GM21717 (cell line): Measurements from ENCODE around the gene SYNCRIP.
"Not testable (repeated sequence)": the region's sequence is repeated elsewhere in the genome, so short reads cannot be mapped to it uniquely, and the experiment has no call there.

Experiments
- ATAC-seq: cut with Tn5 transposase; IDR thresholded peaks from one replicate; pipeline ENCODE4 v1.9.1; 2021; ENCODE audit warnings: mild to moderate bottlenecking, moderate library complexity; ENCODE audit not compliant: unreplicated experiment

SYNCRIP gene

GRCh38 chr6:85600713-85601313 is 41.9 kb downstream of the SYNCRIP start:
- ATAC-seq = no peak

- peak; percentile 23 for ATAC-seq
Measured at GRCh38 chr6:85594197-85594930, 48.3 kb downstream of the SYNCRIP start.

- peak; percentile 86 for ATAC-seq
Measured at GRCh38 chr6:85593438-85594196, 49.1 kb downstream of the SYNCRIP start, which contains the start of gene SNX14. TSS of gene SNX14 (minus strand) at chr6:85593858. CDS start at chr6:85593718, 140 bp downstream.

GRCh38 chr6:85592033-85592432 is 50.7 kb downstream of the SYNCRIP start:
- no peak for ATAC-seq

- no peak for ATAC-seq
Measured at GRCh38 chr6:85591207-85591606, 51.5 kb downstream of the SYNCRIP start.

- no peak for ATAC-seq
Measured at GRCh38 chr6:85585741-85586140, 56.9 kb downstream of the SYNCRIP start.

GRCh38 chr6:85582832-85583231 is 59.9 kb downstream of the SYNCRIP start:
- ATAC-seq = not testable (repeated sequence)

GRCh38 chr6:85581572-85581971 is 61.1 kb downstream of the SYNCRIP start:
- ATAC-seq = no peak

GRCh38 chr6:85580878-85581267 is 61.8 kb downstream of the SYNCRIP start:
- ATAC-seq = peak; percentile 83

- ATAC-seq = peak; percentile 24
Measured at GRCh38 chr6:85580118-85580877, 62.4 kb downstream of the SYNCRIP start.

GRCh38 chr6:85579581-85579980 is 63.1 kb downstream of the SYNCRIP start:
- no peak for ATAC-seq

GRCh38 chr6:85576476-85576875 is 66.2 kb downstream of the SYNCRIP start:
- no peak for ATAC-seq

GRCh38 chr6:85574932-85575598 is 67.6 kb downstream of the SYNCRIP start:
- no peak for ATAC-seq

GRCh38 chr6:85569323-85569722 is 73.4 kb downstream of the SYNCRIP start:
- no peak for ATAC-seq

GRCh38 chr6:85568411-85568810 is 74.3 kb downstream of the SYNCRIP start:
- no peak for ATAC-seq

- ATAC-seq = no peak
Measured at GRCh38 chr6:85565736-85566135, 77.0 kb downstream of the SYNCRIP start.

GRCh38 chr6:85564223-85564622 is 78.5 kb downstream of the SYNCRIP start:
- ATAC-seq = not testable (repeated sequence)
